Heart left ventricle (tissue), 16 donors: Measurements from ENCODE around the gene AKAP8. TPM values are rescaled to one million over a fixed set of nuclear protein-coding genes. Genes with fewer than 3 reads are reported as not detected.
A peak's percentile ranks its signal among the peaks of the same experiment; 100 is the strongest.

ENCODE experiments used
- ATAC-seq, 4 donors: fragments of 200-7000 bp; cut with Tn5 transposase; one replicate each; pipeline ENCODE4 v1.9.1; 2020 to 2022; ENCODE audit warnings: moderate library complexity in 4 of 4, mild to moderate bottlenecking in 3 of 4, moderate number of reproducible peaks in 1 of 4
- DNase-seq, 5 donors: peaks; one replicate each; pipeline ENCODE4 v3.0.0-alpha.2; 2020
- H3K27ac ChIP-seq, 12 donors: fragments of 200-600 bp; sonication (generic) in 4 of 12; one replicate each; pipeline versions ENCODE4 v1.5.0 to v1.8.0; 2016 to 2022; ENCODE audit warnings: mild to moderate bottlenecking in 2 of 12
- H3K27me3 ChIP-seq, 9 donors: fragments of 200-600 bp; sonication (generic) in 2 of 9; one replicate each; pipeline versions ENCODE4 v1.5.1 to v1.8.0; 2016 to 2022; ENCODE audit warnings: mild to moderate bottlenecking in 3 of 9
- H3K36me3 ChIP-seq, 9 donors: fragments of 200-600 bp; sonication (generic) in 2 of 9; one replicate each; pipeline versions ENCODE4 v1.5.0 to v1.8.0; 2018 to 2022; ENCODE audit warnings: mild to moderate bottlenecking in 2 of 9
- H3K4me1 ChIP-seq, 12 donors: fragments of 200-600 bp; sonication (generic) in 4 of 12; one replicate each; pipeline versions ENCODE4 v1.5.0 to v1.8.0; 2016 to 2022; ENCODE audit warnings: mild to moderate bottlenecking in 3 of 12
- H3K4me3 ChIP-seq, 12 donors: fragments of 200-600 bp; sonication (generic) in 4 of 12; one replicate each; pipeline versions ENCODE4 v1.5.0 to v1.8.0; 2017 to 2022; ENCODE audit warnings: mild to moderate bottlenecking in 9 of 12, moderate library complexity in 4 of 12
- H3K9me3 ChIP-seq, 12 donors: fragments of 200-600 bp; sonication (generic) in 4 of 12; one replicate each; pipeline versions ENCODE4 v1.5.0 to v1.8.0; 2016 to 2022; ENCODE audit warnings: mild to moderate bottlenecking in 1 of 12
- CTCF ChIP-seq, 12 donors: fragments of 200-600 bp; sonication (generic) in 4 of 12; IDR thresholded peaks; one replicate each; pipeline versions ENCODE4 v1.5.0 to v1.8.0; 2018 to 2022; ENCODE audit warnings: antibody characterized with exemption in 12 of 12, mild to moderate bottlenecking in 5 of 12
- POLR2A ChIP-seq, 2 donors: fragments of 450-650 bp; IDR thresholded peaks; one replicate each; pipeline ENCODE4 v1.6.1; 2017; ENCODE audit warnings: antibody characterized with exemption in 2 of 2, mild to moderate bottlenecking in 2 of 2, moderate library complexity in 2 of 2
- WGBS, 4 donors: extraction: QIAGEN DNeasy Blood & Tissue Kit in 2 of 4; methylation state at CpG; one replicate each; pipeline versions ENCODE4 v1.1.5 to v1.1.7; 2013 to 2018; 5-methylcytosine and 5-hydroxymethylcytosine counted together
- intact Hi-C, 10 donors: fragments of 100-400 bp; cut with DNase I; formaldehyde crosslinking; loops; one replicate each; pipeline versions ENCODE4 v1.11.1 to v1.14.2; 2022
- polyA plus RNA-seq, 2 donors: library from polyadenylated mRNA; stranded (reverse); fragments of 200-250 nt; gene quantifications; one replicate each; pipeline ENCODE4 v1.2.3, GENCODE V29; 2013
- total RNA-seq, 9 donors: library from RNA; depleted of rRNA in 2 of 9; stranded (reverse); fragments of >200 nt in 2 of 9; fragmentation: NEBNext Ultra II Directional in 3 of 9; extraction: Animal tissue kit (Norgen Biotek cat#: 25700) in 3 of 9; gene quantifications; one replicate each; pipeline versions ENCODE4 v1.1.0 to v1.2.4, GENCODE V29; 2016 to 2023
- donor health status: ischemic (EF 13 %, LVEDD 7.1; RV severe dilation, severe dysfunction).
- donor health status: healthy with polysubstance abuse.
- donor health status: DM: no; HTN: yes; CAD: no.
- donor health status: DM: no; HTN: no; CAD: no.
- donor health status: ischemic (EF 25% LVEDD 6.9; RV normal size, moderate dysfunction).
- donor health status: ischemic (EF 25% LVEDD 5.7; RV mildly dilated, moderate dysfunction).
- donor health status: healthy.
- donor health status: DM: yes; HTN: yes; CAD: no.
- donor health status: ischemic (EF 35%, LVEDD 5.7; RV mildly dilated, moderate dysfunction).
- donor health status: nonischemic (EF 11% LVEDD 7.7; RV severe dilation, severe dysfunction).
- donor health status: DM: yes; HTN: yes; CAD: no.
- donor health status: PGD.
- donor health status: ischemic (EF 29% LVEDD 5.4; RV normal size, mild dysfunction).
- donor health status: nonischemic (EF 23%, LVEDD 6.1; RV moderate dilation, normal function).

Gene AKAP8
- total and polyA plus RNA-seq, 11 donors, result 9.6 to 24.8 (median 18.8) TPM

- DNase-seq, result no peak
- Histone ChIP-seq H3K4me3 (no peak overlapping the region), H3K4me1 (peaks cover 20 to 71% (median 54%) of the 10 kb centered on the region in 12 donors), H3K27ac (peak overlapping the region in 5 of 12 donors; percentile 50 to 75 (median 66)), H3K36me3 (peaks cover 6 to 67% (median 55%) of the 10 kb centered on the region in 9 donors), H3K9me3 (no peaks in the 10 kb centered on the region), H3K27me3 (no peaks in the 10 kb centered on the region)
- 94 to 98% (median 95%) methylated on average over 14 of the region's 14 CpGs for WGBS, 4 donors
- no peak for ATAC-seq
- TF ChIP-seq CTCF (IDR thresholded peaks at IDR 0.05), result no peak
- TF ChIP-seq POLR2A (IDR thresholded peaks at IDR 0.05), result no peak
- intact Hi-C loops, result loop anchor here in 4 of 10 donors (10.0 kb wide), 3 partner anchors 88 to 198 kb away; no protein-coding TSS in a partner anchor
Measured at GRCh38 chr19:15372470-15372869, 7.1 kb downstream of the AKAP8 start.

GRCh38 chr19:15371786-15372380, 7.7 kb downstream of the AKAP8 start:
- Histone ChIP-seq H3K4me3 (no peak overlapping the region), H3K4me1 (peaks cover 20 to 71% (median 48%) of the 10 kb centered on the region in 12 donors), H3K27me3 (no peaks in the 10 kb centered on the region), H3K9me3 (no peaks in the 10 kb centered on the region), H3K27ac (peak overlapping the region in 9 of 12 donors; percentile 10 to 75 (median 55)), H3K36me3 (peaks cover 6 to 73% (median 61%) of the 10 kb centered on the region in 9 donors)
- TF ChIP-seq POLR2A (IDR thresholded peaks at IDR 0.05) (no peak), CTCF (IDR thresholded peaks at IDR 0.05) (no peak)
- ATAC-seq, result no peak
- 69 to 88% (median 77%) methylated on average over 16 to 17 of the region's 17 CpGs for WGBS, 4 donors
- intact Hi-C loops, result loop anchor here in 4 of 10 donors (10.0 kb wide), 3 partner anchors 87 to 197 kb away; no protein-coding TSS in a partner anchor
- peak in 1 of 5 donors; percentile 41 for DNase-seq

- no peak for ATAC-seq
- Histone ChIP-seq H3K4me1 (peaks cover 17 to 66% (median 41%) of the 10 kb centered on the region in 12 donors), H3K27me3 (no peaks in the 10 kb centered on the region), H3K27ac (peak overlapping the region in 7 of 12 donors; percentile 39 to 75 (median 58)), H3K4me3 (no peak overlapping the region), H3K9me3 (no peaks in the 10 kb centered on the region), H3K36me3 (peaks cover 6 to 81% (median 68%) of the 10 kb centered on the region in 9 donors)
- TF ChIP-seq CTCF (IDR thresholded peaks at IDR 0.05) (no peak), POLR2A (IDR thresholded peaks at IDR 0.05) (no peak)
- intact Hi-C loops, result loop anchor here in 4 of 10 donors (10.0 kb wide), 3 partner anchors 86 to 196 kb away; no protein-coding TSS in a partner anchor
- no peak for DNase-seq
- 95 to 97% (median 96%) methylated on average over 5 to 7 of the region's 7 CpGs for WGBS, 4 donors
Measured at GRCh38 chr19:15371119-15371518, 8.5 kb downstream of the AKAP8 start.

- intact Hi-C loops, result no loop called here
- H3K36me3 ChIP-seq, result peaks cover 10 to 97% (median 82%) of the 10 kb centered on the region in 9 donors
- peaks cover 10 to 50% (median 27%) of the 10 kb centered on the region in 12 donors for H3K4me1 ChIP-seq
- no peaks in the 10 kb centered on the region for H3K27me3 ChIP-seq
- no peak overlapping the region for H3K27ac ChIP-seq
- TF ChIP-seq POLR2A (IDR thresholded peaks at IDR 0.05) (no peak), CTCF (IDR thresholded peaks at IDR 0.05) (no peak)
- DNase-seq (no peak), ATAC-seq (no peak)
- H3K9me3 ChIP-seq, result no peaks in the 10 kb centered on the region
- no peak overlapping the region for H3K4me3 ChIP-seq
- WGBS, 4 donors, result 90 to 100% (median 94%) methylated on average over 1 to 9 of the region's 9 CpGs
Measured at GRCh38 chr19:15369594-15369891, 10.0 kb downstream of the AKAP8 start.
